ENCODE results near the gene SERPINH1. TPM values are rescaled to one million over a fixed set of nuclear protein-coding genes. Genes with fewer than 3 reads are reported as not detected.

Gene SERPINH1
- total and polyA plus RNA-seq, 2 donors (not counting 1 experiment from before 2014, with no cell fraction given) = 3.0 to 5.7 TPM

GRCh38 chr11:75561426-75562047 lies 516 bp upstream of the SERPINH1 start:
- Histone ChIP-seq H3K4me1 (ENCODE audit: control insufficient read depth in 2 of 2, insufficient read depth in 2 of 2, low read length in 2 of 2) (peaks cover 18 to 21% of the 10 kb centered on the region in 2 donors), H3K36me3 (replicated peaks in 1 of 2; ENCODE audit: control extremely low read depth in 1 of 2, control insufficient read depth in 1 of 2, extremely low read depth in 1 of 2, insufficient read depth in 2 of 2, low read length in 1 of 2) (no peaks in the 10 kb centered on the region), H3K9me3 (ENCODE audit: control extremely low read depth in 1 of 3, control insufficient read depth in 2 of 3, insufficient read depth in 1 of 3, low read length in 2 of 3) (no peaks in the 10 kb centered on the region), H3K4me2 (replicated peaks; ENCODE audit: low read depth, low read length, poor library complexity, severe bottlenecking) (peak overlapping the region; percentile 100), H3K4me3 (ENCODE audit: control extremely low read depth in 1 of 5, extremely low read depth in 1 of 5, insufficient read depth in 1 of 5, low read depth in 2 of 5, low read length in 4 of 5) (peak overlapping the region in 4 of 5 experiments; percentile 82 to 93 (median 86)), H2AFZ (ENCODE audit: insufficient read depth, low read depth, low read length, poor library complexity, severe bottlenecking) (peak overlapping the region; percentile 100), H4K20me1 (ENCODE audit: control insufficient read depth, insufficient read depth, low read length, poor library complexity, severe bottlenecking) (no peaks in the 10 kb centered on the region), H3K27ac (ENCODE audit: low read length in 2 of 2) (peak overlapping the region in 1 of 2 donors; percentile 75), H3K79me2 (ENCODE audit: control insufficient read depth, insufficient read depth, low read length) (no peaks in the 10 kb centered on the region), H3K9ac (ENCODE audit: low read length) (peak overlapping the region; percentile 92), H3K27me3 (replicated peaks in 1 of 4; ENCODE audit: control extremely low read depth in 1 of 4, control insufficient read depth in 3 of 4, insufficient read depth in 4 of 4, low read length in 3 of 4) (peaks cover 0 to 16% (median 6%) of the 10 kb centered on the region in 4 experiments)
- H3K4me1 Mint-ChIP-seq = peaks cover 24% of the 10 kb centered on the region
- H3K27me3 Mint-ChIP-seq = peaks cover 12% of the 10 kb centered on the region
- peak overlapping the region; percentile 89 for H3K27ac Mint-ChIP-seq
- TF ChIP-seq EZH2 (IDR thresholded peaks at IDR 0.05; ENCODE audit: borderline replicate concordance, insufficient read depth, low read depth, low read length, poor library complexity, severe bottlenecking) (no peak), CTCF (IDR thresholded peaks at IDR 0.05) (no peak)
- intact Hi-C loops (cut with micrococcal nuclease) = loop anchor here (1.0 to 2.0 kb wide), 2 partner anchors 15 to 22 kb away; no protein-coding TSS in a partner anchor
- H3K9me3 Mint-ChIP-seq (ENCODE audit: insufficient read depth) = no peaks in the 10 kb centered on the region
- POLR2A ChIA-PET = interaction anchor here (1.1 kb wide), 1 partner anchor 22 kb away, joined by 7 read pairs; no protein-coding TSS in a partner anchor
- DNase-seq = peak; percentile 50
- peak overlapping the region; percentile 99 for H3K4me3 Mint-ChIP-seq
- CTCF ChIA-PET = interaction anchor here (1.3 to 1.7 kb wide), 4 partner anchors 8 to 23 kb away, joined by 3 to 6 read pairs (median 3); no protein-coding TSS in a partner anchor
- WGBS (ENCODE audit: insufficient coverage) = 11% methylated on average over 18 of the region's 21 CpGs
- no peak for ATAC-seq (ENCODE audit: low read depth)
